ENCODE data around the gene TP53I13. TPM values are rescaled to one million over a fixed set of nuclear protein-coding genes. Genes with fewer than 3 reads are reported as not detected.

Gene TP53I13
- total RNA-seq, 6 experiments from 2014 or later: 16.8 to 52.4 (median 38.4) TPM

DNA sequence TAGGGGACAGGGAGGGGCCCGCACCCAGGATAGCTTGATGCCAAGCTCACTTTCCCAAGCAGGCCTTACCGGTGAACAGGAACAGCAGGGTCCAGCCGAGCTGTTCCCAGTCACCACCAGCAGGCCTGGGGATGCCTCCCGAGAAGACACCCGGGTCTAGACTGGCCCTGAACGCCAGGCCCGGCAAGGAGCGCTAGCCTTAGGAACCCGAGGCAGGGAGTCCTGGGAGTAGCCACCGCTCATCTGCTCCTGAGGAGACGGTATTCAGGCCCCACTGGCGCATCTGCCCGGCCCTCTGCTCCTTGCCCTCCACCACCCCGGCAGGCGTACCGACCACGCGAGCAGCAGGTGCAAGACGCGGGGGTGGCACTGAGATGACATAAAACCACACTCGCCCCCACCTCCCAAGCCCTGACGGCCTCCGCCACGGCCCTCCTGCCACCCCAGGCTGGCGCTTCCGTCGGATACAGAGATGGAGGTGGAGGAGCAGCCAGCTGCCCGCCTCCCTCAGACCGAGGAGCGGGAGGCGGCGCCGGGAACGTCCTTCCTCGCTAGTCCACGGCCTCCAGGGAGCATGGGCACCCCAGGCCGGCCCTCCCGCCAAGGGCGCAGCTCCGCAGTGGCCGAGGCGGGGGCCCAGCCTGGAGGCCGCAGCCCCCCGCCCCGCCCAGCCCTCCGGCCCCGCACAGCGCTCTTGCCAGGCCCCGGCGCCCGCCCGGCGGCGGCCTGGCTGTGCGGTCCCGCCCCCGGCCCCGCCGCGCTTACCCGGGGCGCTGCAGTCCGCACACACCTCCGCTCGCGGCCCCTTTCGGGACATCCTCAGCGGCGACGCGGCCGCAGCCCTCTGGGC lies 20.3 kb downstream of the TP53I13 start:
- 0% methylated on average over 6 of the region's 72 CpGs for WGBS (ENCODE audit: insufficient coverage, low coverage, low lambda C conversion rate, missing lambda C conversion rate)
- DNase-seq (peak in 1 of 3 donors; percentile 62), ATAC-seq (peak; percentile 5 to 17 (median 8))
- TF ChIP-seq, protein P1, sequence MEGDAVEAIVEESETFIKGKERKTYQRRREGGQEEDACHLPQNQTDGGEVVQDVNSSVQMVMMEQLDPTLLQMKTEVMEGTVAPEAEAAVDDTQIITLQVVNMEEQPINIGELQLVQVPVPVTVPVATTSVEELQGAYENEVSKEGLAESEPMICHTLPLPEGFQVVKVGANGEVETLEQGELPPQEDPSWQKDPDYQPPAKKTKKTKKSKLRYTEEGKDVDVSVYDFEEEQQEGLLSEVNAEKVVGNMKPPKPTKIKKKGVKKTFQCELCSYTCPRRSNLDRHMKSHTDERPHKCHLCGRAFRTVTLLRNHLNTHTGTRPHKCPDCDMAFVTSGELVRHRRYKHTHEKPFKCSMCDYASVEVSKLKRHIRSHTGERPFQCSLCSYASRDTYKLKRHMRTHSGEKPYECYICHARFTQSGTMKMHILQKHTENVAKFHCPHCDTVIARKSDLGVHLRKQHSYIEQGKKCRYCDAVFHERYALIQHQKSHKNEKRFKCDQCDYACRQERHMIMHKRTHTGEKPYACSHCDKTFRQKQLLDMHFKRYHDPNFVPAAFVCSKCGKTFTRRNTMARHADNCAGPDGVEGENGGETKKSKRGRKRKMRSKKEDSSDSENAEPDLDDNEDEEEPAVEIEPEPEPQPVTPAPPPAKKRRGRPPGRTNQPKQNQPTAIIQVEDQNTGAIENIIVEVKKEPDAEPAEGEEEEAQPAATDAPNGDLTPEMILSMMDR (IDR thresholded peaks at IDR 0.05): no peak
- TF ChIP-seq POLR2A (IDR thresholded peaks at IDR 0.05): no peak
- H3K4me1 ChIP-seq: peaks cover 0 to 35% (median 16%) of the 10 kb centered on the region in 4 donors
- intact Hi-C loops (cut with DNase I): no loop called here
- peak overlapping the region; percentile 66 to 84 (median 73) for H3K4me3 ChIP-seq
- no peaks in the 10 kb centered on the region for H3K9me3 ChIP-seq
- no peaks in the 10 kb centered on the region for H3K27me3 ChIP-seq
- H3K36me3 ChIP-seq: no peaks in the 10 kb centered on the region
- H3K27ac ChIP-seq: peak overlapping the region; percentile 26 to 77 (median 55)

DNA sequence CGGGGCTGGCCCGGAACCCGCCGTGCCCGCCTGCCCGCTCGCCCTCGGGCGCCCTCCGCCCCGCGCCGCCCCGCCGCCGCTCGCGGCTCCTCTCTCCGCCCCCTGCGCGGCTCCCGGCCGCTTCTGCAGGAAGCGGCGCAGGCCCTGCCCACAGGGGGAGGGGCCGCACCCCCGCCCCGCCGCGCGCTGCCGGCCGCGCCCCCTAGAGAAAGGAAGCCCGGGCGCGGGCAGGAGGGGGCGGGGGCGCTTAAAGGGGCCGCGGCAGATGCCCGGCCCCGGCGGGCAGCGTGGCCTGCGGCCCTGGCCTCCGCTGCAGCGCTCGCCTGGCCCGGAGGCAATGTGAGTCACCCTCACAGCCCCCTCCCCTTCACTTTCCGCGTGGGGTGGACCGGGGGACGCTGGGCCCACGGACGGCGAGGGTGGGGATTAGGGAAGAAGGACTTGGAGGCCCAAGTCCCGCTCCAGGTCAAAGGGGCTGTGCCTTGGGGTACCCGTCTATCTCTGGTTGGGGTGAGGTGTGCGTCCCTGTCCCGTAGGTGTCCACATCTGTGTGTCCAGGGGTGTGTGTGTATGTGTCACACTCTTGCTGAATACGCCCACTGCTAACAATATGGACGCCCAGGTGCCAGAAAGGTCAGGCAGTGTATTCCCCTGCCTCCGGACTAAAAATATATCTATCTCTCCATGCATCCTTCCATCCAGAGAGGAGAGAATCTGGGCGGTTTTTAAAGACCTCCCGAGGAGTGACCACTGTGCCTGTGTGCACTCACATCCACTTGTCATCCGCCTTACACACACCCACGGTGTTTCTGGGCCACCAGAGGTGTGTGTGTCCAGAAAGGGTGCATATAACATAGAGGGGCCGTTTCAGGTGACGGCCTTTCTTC lies 21.3 kb downstream of the TP53I13 start, which contains the start of gene GIT1:
GIT1 (minus strand) TSS at position 125 of the 887 bp plus-strand sequence. CDS start 270 bp downstream, outside the sequence.
- peak; percentile 79 to 93 (median 86) for ATAC-seq
- Histone ChIP-seq H3K36me3 (no peaks in the 10 kb centered on the region), H3K27ac (peak within 1 kb of the TSS; percentile 62 to 77 (median 67)), H3K27me3 (no peaks in the 10 kb centered on the region), H3K4me3 (peak within 1 kb of the TSS; percentile 66 to 84 (median 73)), H3K4me1 (peaks cover 0 to 35% (median 16%) of the 10 kb centered on the region in 4 donors), H3K9me3 (no peaks in the 10 kb centered on the region)
- intact Hi-C loops (cut with DNase I): no loop called here
- 23% methylated on average over 13 of the region's 70 CpGs for WGBS (ENCODE audit: insufficient coverage, low coverage, low lambda C conversion rate, missing lambda C conversion rate)
- peak; percentile 89 to 90 (median 90) for DNase-seq
- TF ChIP-seq, protein P1 (IDR thresholded peaks at IDR 0.05): no peak
- TF ChIP-seq POLR2A (IDR thresholded peaks at IDR 0.05): peak; percentile 70

DNA sequence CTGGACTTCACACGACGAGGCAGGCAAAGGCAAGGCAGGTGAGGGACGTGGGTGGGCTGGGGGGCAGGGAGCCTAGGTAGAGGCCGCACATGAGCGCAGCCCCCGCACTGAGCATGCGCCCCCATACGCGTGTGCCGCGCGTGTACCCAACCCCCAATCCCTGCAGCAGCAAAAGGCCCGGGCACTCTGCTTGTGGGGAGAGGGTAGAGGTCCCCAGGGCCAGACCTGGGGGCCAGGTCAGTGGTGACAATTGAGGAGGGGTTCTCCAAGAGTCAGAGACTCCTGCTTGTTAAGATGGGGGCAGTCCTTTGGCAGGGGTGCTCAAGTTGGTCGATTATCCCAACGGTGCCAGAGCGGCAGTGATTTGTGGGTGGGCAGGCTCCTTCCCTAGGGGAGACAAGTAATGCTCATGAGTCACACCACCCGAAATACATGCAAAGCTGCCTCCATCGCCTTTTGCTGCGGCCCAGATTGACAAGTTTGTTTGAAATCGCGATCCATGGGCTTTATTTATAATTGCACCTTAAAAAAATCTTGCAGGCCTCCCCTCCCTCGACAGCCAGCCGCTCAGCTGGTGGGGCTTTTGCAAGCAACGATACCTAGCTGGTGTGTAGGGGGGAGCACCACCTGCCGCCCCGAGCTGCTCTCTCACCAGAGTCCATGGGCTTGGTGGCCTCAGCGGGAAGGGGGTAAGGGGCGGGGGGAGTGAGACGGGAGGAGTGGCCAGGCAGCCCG lies 22.1 kb downstream of the TP53I13 start:
- DNase-seq: peak in 1 of 3 donors; percentile 46
- TF ChIP-seq, protein P1 (IDR thresholded peaks at IDR 0.05): no peak
- no peak for TF ChIP-seq POLR2A (IDR thresholded peaks at IDR 0.05)
- Histone ChIP-seq H3K27me3 (no peaks in the 10 kb centered on the region), H3K4me3 (no peak overlapping the region), H3K27ac (no peak overlapping the region), H3K36me3 (no peaks in the 10 kb centered on the region), H3K4me1 (peaks cover 0 to 35% (median 16%) of the 10 kb centered on the region in 4 donors), H3K9me3 (no peaks in the 10 kb centered on the region)
- intact Hi-C loops (cut with DNase I): no loop called here
- no peak for ATAC-seq
- 49% methylated on average over 17 of the region's 30 CpGs for WGBS (ENCODE audit: insufficient coverage, low coverage, low lambda C conversion rate, missing lambda C conversion rate)

Measured in right lobe of liver (tissue), 6 donors.